ENCODE results near the gene LMX1A. TPM values are rescaled to one million over a fixed set of nuclear protein-coding genes. Genes with fewer than 3 reads are reported as not detected.

The LMX1A gene
- total and polyA plus RNA-seq, 2 experiments from 2014 or later, result not detected

DNA sequence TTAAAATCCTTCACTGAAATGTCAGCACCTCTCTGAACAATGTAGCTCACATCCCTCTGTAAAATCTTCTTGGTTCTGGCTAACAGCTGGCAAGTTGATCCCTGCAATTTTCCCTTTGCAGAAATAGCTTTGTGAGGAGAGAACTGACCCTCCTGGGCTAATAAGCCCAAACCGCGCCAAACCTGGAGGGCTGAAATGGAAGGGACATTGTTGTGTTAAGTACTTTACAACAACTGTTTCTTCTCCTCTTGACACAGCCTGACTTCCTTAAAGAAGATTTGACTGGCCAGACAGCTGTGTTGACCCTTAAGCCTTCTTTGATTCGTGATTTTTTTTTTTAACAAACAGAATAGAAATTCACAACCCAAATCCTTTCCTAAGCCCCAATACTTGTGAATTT lies 5.7 kb downstream of the LMX1A start:
- H3K27me3 ChIP-seq (ENCODE audit: insufficient read depth), result peaks cover 83% of the 10 kb centered on the region
- Mint-ChIP-seq H3K27ac (no peak overlapping the region), H3K9me3 (no peaks in the 10 kb centered on the region; the same call in 2 of the 3 replicates), H3K27me3 (ENCODE audit: insufficient read depth, low read depth, poor library complexity) (peaks cover 56% of the 10 kb centered on the region), H3K4me1 (peaks cover 58% of the 10 kb centered on the region), H3K4me3 (peak overlapping the region; percentile 27; the same call in 1 of the 3 replicates), H3K36me3 (ENCODE audit: low read depth) (no peaks in the 10 kb centered on the region)
- H3F3A ChIP-seq (replicated peaks; ENCODE audit: low read depth), result 0 out of 2 replicates have a peak, but pooled peaks cover 6% of the 10 kb centered on the region
- ATAC-seq (peak; percentile 29), DNase-seq (ENCODE audit: low spot score) (peak; percentile 90)
- peaks cover 5% of the 10 kb centered on the region; the same call in 1 of the 2 replicates for H4K20me1 ChIP-seq (replicated peaks; ENCODE audit: insufficient read depth)
- H3K36me3 ChIP-seq (ENCODE audit: insufficient read depth), result no peaks in the 10 kb centered on the region
- H3K4me1 ChIP-seq (ENCODE audit: insufficient read depth), result peaks cover 72% of the 10 kb centered on the region
- peak; percentile 43; the same call in 1 of the 2 replicates for TF ChIP-seq NANOG (IDR thresholded peaks at IDR 0.05; ENCODE audit: borderline replicate concordance)
- peak; percentile 10; the same call in 1 of the 2 replicates for TF ChIP-seq ZNF462 (CRISPR knock-in tag; IDR thresholded peaks at IDR 0.05)
- no peak for TF ChIP-seq CREB1 (CRISPR knock-in tag; IDR thresholded peaks at IDR 0.05; ENCODE audit: low read depth)
- TF ChIP-seq, protein P1, sequence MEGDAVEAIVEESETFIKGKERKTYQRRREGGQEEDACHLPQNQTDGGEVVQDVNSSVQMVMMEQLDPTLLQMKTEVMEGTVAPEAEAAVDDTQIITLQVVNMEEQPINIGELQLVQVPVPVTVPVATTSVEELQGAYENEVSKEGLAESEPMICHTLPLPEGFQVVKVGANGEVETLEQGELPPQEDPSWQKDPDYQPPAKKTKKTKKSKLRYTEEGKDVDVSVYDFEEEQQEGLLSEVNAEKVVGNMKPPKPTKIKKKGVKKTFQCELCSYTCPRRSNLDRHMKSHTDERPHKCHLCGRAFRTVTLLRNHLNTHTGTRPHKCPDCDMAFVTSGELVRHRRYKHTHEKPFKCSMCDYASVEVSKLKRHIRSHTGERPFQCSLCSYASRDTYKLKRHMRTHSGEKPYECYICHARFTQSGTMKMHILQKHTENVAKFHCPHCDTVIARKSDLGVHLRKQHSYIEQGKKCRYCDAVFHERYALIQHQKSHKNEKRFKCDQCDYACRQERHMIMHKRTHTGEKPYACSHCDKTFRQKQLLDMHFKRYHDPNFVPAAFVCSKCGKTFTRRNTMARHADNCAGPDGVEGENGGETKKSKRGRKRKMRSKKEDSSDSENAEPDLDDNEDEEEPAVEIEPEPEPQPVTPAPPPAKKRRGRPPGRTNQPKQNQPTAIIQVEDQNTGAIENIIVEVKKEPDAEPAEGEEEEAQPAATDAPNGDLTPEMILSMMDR (conservative IDR thresholded peaks at IDR 0.05; ENCODE audit: low read depth in 2 of 2), result no peak
- H3K9me2 ChIP-seq (ENCODE audit: insufficient read depth), result no peaks in the 10 kb centered on the region
- peak overlapping the region; percentile 98; the same call in 1 of the 2 replicates for H3K4me2 ChIP-seq
- no peaks in the 10 kb centered on the region for H3K79me2 ChIP-seq (replicated peaks; ENCODE audit: insufficient read depth)
- H2AFZ ChIP-seq, result no peak overlapping the region
- no peak overlapping the region for H3K27ac ChIP-seq (ENCODE audit: low read depth)
- no peak overlapping the region for H3K4me3 ChIP-seq

Measured in GM23338 (cell line).